ENCODE data around the gene EXOSC10. TPM values are rescaled to one million over a fixed set of nuclear protein-coding genes. Genes with fewer than 3 reads are reported as not detected.

The EXOSC10 gene
- total and polyA plus RNA-seq, 2 of the 13 experiments (the other 11 are each of a cell fraction or from before 2014, with no cell fraction given), result 48.4 to 67.6 TPM

DNA sequence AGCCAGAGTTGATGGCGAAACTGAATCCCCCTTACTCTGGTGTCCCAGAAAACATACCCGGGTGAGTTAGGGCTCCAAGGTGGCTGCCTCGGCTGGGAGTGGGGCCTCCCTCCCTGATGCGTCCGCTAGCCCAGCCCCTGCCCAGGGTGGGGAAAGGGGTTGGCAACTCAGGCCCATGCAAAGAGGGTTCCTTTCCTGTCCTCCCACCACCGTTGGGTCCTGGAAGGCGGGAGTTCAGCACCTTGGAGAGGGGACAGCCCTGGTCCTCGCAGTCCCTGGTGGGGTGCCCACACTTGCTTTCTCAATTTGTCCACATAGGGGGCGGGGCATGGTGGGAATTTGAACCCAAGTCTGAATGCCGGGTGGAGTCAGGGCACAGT, 45.9 kb downstream of the EXOSC10 start (continued):
- TF ChIP-seq SMC3 (IDR thresholded peaks at IDR 0.05; ENCODE audit: low read length) (no peak), ISX (CRISPR knock-in tag; conservative IDR thresholded peaks at IDR 0.05) (no peak), ZNF329 (CRISPR knock-in tag; IDR thresholded peaks at IDR 0.05; ENCODE audit: low read depth) (no peak), PPARG (CRISPR knock-in tag; conservative IDR thresholded peaks at IDR 0.05) (no peak), ZNF672 (CRISPR knock-in tag; IDR thresholded peaks at IDR 0.05) (no peak), ZNF547 (CRISPR knock-in tag; IDR thresholded peaks at IDR 0.05) (no peak), ELF1 (CRISPR knock-in tag; IDR thresholded peaks at IDR 0.05) (no peak), PHB2 (IDR thresholded peaks at IDR 0.05; ENCODE audit: partially characterized antibody) (no peak), MXD4 (CRISPR knock-in tag; IDR thresholded peaks at IDR 0.05) (no peak), ISL2 (CRISPR knock-in tag; IDR thresholded peaks at IDR 0.05) (no peak), NFKBIZ (CRISPR knock-in tag; IDR thresholded peaks at IDR 0.05) (no peak), ZNF337 (CRISPR knock-in tag; IDR thresholded peaks at IDR 0.05; ENCODE audit: borderline replicate concordance, low read depth) (no peak), RORA (CRISPR knock-in tag; IDR thresholded peaks at IDR 0.05) (no peak)
- TF ChIP-seq, protein P1, sequence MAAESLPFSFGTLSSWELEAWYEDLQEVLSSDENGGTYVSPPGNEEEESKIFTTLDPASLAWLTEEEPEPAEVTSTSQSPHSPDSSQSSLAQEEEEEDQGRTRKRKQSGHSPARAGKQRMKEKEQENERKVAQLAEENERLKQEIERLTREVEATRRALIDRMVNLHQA (CRISPR knock-in tag; IDR thresholded peaks at IDR 0.05), result no peak
- TF ChIP-seq, protein P2, sequence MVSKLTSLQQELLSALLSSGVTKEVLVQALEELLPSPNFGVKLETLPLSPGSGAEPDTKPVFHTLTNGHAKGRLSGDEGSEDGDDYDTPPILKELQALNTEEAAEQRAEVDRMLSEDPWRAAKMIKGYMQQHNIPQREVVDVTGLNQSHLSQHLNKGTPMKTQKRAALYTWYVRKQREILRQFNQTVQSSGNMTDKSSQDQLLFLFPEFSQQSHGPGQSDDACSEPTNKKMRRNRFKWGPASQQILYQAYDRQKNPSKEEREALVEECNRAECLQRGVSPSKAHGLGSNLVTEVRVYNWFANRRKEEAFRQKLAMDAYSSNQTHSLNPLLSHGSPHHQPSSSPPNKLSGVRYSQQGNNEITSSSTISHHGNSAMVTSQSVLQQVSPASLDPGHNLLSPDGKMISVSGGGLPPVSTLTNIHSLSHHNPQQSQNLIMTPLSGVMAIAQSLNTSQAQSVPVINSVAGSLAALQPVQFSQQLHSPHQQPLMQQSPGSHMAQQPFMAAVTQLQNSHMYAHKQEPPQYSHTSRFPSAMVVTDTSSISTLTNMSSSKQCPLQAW (CRISPR knock-in tag; IDR thresholded peaks at IDR 0.05), result no peak
- TF ChIP-seq, protein P3, sequence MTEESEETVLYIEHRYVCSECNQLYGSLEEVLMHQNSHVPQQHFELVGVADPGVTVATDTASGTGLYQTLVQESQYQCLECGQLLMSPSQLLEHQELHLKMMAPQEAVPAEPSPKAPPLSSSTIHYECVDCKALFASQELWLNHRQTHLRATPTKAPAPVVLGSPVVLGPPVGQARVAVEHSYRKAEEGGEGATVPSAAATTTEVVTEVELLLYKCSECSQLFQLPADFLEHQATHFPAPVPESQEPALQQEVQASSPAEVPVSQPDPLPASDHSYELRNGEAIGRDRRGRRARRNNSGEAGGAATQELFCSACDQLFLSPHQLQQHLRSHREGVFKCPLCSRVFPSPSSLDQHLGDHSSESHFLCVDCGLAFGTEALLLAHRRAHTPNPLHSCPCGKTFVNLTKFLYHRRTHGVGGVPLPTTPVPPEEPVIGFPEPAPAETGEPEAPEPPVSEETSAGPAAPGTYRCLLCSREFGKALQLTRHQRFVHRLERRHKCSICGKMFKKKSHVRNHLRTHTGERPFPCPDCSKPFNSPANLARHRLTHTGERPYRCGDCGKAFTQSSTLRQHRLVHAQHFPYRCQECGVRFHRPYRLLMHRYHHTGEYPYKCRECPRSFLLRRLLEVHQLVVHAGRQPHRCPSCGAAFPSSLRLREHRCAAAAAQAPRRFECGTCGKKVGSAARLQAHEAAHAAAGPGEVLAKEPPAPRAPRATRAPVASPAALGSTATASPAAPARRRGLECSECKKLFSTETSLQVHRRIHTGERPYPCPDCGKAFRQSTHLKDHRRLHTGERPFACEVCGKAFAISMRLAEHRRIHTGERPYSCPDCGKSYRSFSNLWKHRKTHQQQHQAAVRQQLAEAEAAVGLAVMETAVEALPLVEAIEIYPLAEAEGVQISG (CRISPR knock-in tag; IDR thresholded peaks at IDR 0.05), result no peak
- TF ChIP-seq, protein P4, sequence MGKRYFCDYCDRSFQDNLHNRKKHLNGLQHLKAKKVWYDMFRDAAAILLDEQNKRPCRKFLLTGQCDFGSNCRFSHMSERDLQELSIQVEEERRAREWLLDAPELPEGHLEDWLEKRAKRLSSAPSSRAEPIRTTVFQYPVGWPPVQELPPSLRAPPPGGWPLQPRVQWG (CRISPR knock-in tag; IDR thresholded peaks at IDR 0.05; ENCODE audit: borderline replicate concordance, low read depth), result no peak
- TF ChIP-seq, protein P5, sequence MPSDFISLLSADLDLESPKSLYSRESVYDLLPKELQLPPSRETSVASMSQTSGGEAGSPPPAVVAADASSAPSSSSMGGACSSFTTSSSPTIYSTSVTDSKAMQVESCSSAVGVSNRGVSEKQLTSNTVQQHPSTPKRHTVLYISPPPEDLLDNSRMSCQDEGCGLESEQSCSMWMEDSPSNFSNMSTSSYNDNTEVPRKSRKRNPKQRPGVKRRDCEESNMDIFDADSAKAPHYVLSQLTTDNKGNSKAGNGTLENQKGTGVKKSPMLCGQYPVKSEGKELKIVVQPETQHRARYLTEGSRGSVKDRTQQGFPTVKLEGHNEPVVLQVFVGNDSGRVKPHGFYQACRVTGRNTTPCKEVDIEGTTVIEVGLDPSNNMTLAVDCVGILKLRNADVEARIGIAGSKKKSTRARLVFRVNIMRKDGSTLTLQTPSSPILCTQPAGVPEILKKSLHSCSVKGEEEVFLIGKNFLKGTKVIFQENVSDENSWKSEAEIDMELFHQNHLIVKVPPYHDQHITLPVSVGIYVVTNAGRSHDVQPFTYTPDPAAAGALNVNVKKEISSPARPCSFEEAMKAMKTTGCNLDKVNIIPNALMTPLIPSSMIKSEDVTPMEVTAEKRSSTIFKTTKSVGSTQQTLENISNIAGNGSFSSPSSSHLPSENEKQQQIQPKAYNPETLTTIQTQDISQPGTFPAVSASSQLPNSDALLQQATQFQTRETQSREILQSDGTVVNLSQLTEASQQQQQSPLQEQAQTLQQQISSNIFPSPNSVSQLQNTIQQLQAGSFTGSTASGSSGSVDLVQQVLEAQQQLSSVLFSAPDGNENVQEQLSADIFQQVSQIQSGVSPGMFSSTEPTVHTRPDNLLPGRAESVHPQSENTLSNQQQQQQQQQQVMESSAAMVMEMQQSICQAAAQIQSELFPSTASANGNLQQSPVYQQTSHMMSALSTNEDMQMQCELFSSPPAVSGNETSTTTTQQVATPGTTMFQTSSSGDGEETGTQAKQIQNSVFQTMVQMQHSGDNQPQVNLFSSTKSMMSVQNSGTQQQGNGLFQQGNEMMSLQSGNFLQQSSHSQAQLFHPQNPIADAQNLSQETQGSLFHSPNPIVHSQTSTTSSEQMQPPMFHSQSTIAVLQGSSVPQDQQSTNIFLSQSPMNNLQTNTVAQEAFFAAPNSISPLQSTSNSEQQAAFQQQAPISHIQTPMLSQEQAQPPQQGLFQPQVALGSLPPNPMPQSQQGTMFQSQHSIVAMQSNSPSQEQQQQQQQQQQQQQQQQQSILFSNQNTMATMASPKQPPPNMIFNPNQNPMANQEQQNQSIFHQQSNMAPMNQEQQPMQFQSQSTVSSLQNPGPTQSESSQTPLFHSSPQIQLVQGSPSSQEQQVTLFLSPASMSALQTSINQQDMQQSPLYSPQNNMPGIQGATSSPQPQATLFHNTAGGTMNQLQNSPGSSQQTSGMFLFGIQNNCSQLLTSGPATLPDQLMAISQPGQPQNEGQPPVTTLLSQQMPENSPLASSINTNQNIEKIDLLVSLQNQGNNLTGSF (CRISPR knock-in tag; IDR thresholded peaks at IDR 0.05), result no peak
- TF ChIP-seq, protein P6, sequence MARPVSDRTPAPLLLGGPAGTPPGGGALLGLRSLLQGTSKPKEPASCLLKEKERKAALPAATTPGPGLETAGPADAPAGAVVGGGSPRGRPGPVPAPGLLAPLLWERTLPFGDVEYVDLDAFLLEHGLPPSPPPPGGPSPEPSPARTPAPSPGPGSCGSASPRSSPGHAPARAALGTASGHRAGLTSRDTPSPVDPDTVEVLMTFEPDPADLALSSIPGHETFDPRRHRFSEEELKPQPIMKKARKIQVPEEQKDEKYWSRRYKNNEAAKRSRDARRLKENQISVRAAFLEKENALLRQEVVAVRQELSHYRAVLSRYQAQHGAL (CRISPR knock-in tag; IDR thresholded peaks at IDR 0.05; ENCODE audit: not compliant biosample characterization), result no peak

All from HepG2 (cell line).